Measurements from ENCODE around the gene PPIP5K1. TPM values are rescaled to one million over a fixed set of nuclear protein-coding genes. Genes with fewer than 3 reads are reported as not detected.

The PPIP5K1 gene
- total and polyA plus RNA-seq, 3 donors from 2014 or later = 44.9 to 165 (median 138) TPM

DNA sequence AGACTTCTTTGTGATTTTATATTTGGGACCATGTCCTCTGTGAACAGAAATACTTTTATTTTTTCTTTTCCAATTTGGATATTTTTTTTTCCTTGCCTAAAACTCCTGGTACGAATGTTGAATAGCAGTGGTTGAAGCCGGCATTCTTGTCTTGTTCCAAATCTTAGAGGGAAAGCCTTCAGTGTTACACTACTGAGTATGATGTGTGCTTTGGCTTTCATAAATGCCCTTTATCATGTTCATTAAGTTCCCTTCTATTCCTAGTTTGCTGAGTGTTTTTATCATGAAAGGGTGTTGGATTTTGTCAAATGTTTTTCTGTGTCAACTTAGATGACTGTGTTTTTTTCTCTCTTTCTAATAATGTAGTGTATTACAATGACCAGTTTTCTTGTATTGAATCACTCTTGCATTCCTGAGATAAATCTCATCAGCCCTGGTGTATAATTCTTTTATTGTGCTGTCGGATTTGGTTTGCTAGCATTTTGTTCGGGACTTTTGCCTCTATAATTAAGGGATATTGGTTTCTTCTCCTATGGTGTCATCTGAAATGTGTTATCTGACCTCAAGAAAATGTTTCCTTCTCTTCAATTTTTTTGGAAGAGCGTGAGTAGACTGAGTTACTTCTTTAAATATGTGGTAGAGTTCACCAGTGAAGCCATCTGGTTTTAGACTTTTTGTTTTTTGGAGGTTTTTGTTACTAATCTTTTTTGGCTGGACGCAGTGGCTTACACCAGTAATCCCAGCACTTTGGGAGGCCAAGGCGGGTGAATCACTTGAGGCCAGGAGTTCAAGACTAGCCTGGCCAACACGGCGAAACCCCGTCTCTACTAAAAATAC, 39.3 kb downstream of the PPIP5K1 start:
- Histone ChIP-seq H3K36me3 (ENCODE audit: low read depth, missing control alignments) (no peaks in the 10 kb centered on the region), H3K4me1 (no peaks in the 10 kb centered on the region), H3K27me3 (no peaks in the 10 kb centered on the region), H3K27ac (peak overlapping the region in 1 of 2 donors; percentile 47), H3K9me3 (no peaks in the 10 kb centered on the region), H3K4me3 (no peak overlapping the region)
- WGBS, 2 donors = 38 to 42% methylated on average over 10 of the region's 10 CpGs
- intact Hi-C loops (cut with DNase I; ENCODE audit: low total_unique reads) = no loop called here
- DNase-seq = no peak
- no peak for TF ChIP-seq POLR2A (IDR thresholded peaks at IDR 0.05)
- TF ChIP-seq, protein P1, sequence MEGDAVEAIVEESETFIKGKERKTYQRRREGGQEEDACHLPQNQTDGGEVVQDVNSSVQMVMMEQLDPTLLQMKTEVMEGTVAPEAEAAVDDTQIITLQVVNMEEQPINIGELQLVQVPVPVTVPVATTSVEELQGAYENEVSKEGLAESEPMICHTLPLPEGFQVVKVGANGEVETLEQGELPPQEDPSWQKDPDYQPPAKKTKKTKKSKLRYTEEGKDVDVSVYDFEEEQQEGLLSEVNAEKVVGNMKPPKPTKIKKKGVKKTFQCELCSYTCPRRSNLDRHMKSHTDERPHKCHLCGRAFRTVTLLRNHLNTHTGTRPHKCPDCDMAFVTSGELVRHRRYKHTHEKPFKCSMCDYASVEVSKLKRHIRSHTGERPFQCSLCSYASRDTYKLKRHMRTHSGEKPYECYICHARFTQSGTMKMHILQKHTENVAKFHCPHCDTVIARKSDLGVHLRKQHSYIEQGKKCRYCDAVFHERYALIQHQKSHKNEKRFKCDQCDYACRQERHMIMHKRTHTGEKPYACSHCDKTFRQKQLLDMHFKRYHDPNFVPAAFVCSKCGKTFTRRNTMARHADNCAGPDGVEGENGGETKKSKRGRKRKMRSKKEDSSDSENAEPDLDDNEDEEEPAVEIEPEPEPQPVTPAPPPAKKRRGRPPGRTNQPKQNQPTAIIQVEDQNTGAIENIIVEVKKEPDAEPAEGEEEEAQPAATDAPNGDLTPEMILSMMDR (IDR thresholded peaks at IDR 0.05) = no peak

DNA sequence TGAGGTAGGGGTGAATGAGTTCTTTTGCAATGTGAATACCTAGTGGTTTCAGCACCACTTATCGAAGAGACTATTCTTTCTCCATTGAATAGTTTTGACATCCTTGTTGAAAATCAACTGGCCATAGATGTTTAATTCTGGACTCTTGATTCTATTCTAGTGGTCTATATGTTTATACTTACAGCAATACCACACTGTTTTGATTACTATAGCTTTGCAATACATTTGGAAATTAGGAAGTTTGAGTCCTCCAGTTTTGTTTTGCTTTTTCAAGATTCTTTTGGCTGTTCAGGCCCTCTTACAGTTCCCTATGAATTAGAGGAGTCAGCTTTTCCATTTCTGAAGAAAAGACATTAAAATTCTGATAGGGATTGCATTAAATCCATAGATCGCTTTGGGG, 42.5 kb downstream of the PPIP5K1 start:
- 94 to 98% methylated on average over 2 of the region's 2 CpGs for WGBS, 2 donors
- intact Hi-C loops (cut with DNase I; ENCODE audit: low total_unique reads) = no loop called here
- H3K36me3 ChIP-seq (ENCODE audit: low read depth, missing control alignments) = no peaks in the 10 kb centered on the region
- no peak overlapping the region for H3K4me3 ChIP-seq
- no peaks in the 10 kb centered on the region for H3K9me3 ChIP-seq
- no peak for DNase-seq
- H3K27ac ChIP-seq = no peak overlapping the region
- TF ChIP-seq POLR2A (IDR thresholded peaks at IDR 0.05) = no peak
- TF ChIP-seq, protein P1 (IDR thresholded peaks at IDR 0.05) = no peak
- H3K4me1 ChIP-seq = no peaks in the 10 kb centered on the region
- H3K27me3 ChIP-seq = no peaks in the 10 kb centered on the region

DNA sequence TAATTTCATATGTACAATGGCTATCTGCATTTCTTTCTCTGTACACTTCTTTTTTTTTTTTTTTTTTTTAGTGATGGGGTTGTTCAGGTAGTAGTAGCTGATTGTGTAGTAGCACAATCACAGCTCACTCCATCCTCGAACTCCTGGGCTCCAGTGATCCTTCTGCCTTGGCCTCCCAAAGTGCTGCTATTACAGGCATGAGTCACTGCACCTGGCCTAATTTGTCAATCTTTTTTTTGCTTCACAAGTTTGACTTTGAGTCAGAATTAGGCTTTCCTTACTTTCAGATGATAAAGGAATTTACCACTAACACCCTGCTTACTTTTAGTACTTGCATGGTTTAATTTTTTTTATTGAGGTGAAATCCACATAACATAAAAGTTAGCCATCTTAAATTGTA, 44.6 kb downstream of the PPIP5K1 start:
- Histone ChIP-seq H3K27ac (no peak overlapping the region), H3K4me1 (no peaks in the 10 kb centered on the region), H3K9me3 (no peaks in the 10 kb centered on the region), H3K36me3 (ENCODE audit: low read depth, missing control alignments) (no peaks in the 10 kb centered on the region), H3K4me3 (no peak overlapping the region), H3K27me3 (no peaks in the 10 kb centered on the region)
- intact Hi-C loops (cut with DNase I; ENCODE audit: low total_unique reads) = no loop called here
- DNase-seq = no peak
- TF ChIP-seq, protein P1 (IDR thresholded peaks at IDR 0.05) = no peak
- WGBS, 2 donors = 93 to 96% methylated on average over 1 of the region's 1 CpG

DNA sequence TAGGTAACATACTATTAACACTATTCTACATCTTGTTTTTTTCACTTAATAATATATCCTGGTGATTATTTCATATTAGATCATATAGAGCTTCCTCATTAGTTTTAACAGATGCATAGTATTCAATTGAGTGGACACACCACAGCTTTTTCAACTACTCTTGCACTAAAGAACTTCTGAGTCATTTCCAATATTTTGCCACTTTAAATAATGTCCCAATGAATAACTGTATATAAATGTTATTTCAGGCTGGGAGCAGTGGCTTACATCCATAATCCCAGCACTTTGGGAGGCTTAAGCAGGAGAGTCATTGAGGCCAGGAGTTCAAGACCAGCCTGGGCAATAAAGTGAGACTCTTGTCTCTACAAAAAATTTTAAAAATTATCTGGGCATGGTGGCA, 45.7 kb downstream of the PPIP5K1 start:
- intact Hi-C loops (cut with DNase I; ENCODE audit: low total_unique reads) = no loop called here
- TF ChIP-seq POLR2A (IDR thresholded peaks at IDR 0.05) = no peak
- TF ChIP-seq, protein P1 (IDR thresholded peaks at IDR 0.05) = no peak
- DNase-seq = no peak
- Histone ChIP-seq H3K36me3 (ENCODE audit: low read depth, missing control alignments) (no peaks in the 10 kb centered on the region), H3K4me1 (no peaks in the 10 kb centered on the region), H3K27ac (no peak overlapping the region), H3K9me3 (no peaks in the 10 kb centered on the region), H3K4me3 (no peak overlapping the region), H3K27me3 (no peaks in the 10 kb centered on the region)

DNA sequence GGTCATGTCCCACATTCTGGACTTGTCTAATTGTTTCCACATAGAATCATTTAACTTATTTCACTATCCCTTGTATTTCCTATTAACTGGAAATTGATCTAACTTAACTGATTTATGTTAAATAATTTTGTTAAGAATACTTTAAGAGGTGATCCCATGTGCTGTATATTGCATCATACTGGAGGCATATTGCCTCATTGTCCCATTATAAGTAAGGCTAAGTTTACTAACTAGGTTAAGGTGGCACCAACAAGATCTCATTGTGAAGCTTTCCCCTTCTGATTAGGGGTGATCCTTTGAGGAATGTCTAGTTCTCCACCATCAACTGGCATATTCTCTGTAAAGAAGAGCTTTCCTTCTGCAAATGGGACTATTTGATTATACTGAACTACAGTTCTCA, 48.2 kb downstream of the PPIP5K1 start:
- Histone ChIP-seq H3K4me3 (no peak overlapping the region), H3K36me3 (ENCODE audit: low read depth, missing control alignments) (no peaks in the 10 kb centered on the region), H3K27me3 (no peaks in the 10 kb centered on the region), H3K9me3 (no peaks in the 10 kb centered on the region), H3K4me1 (no peaks in the 10 kb centered on the region), H3K27ac (no peak overlapping the region)
- DNase-seq = no peak
- TF ChIP-seq POLR2A (IDR thresholded peaks at IDR 0.05) = no peak
- TF ChIP-seq, protein P1 (IDR thresholded peaks at IDR 0.05) = no peak
- intact Hi-C loops (cut with DNase I; ENCODE audit: low total_unique reads) = no loop called here

All from testis (tissue), 3 donors.